Measurements from ENCODE around the gene ATP5F1B. TPM values are rescaled to one million over a fixed set of nuclear protein-coding genes. Genes with fewer than 3 reads are reported as not detected.

Gene ATP5F1B
- total and polyA plus RNA-seq, 2 of the 13 experiments (the other 11 are each of a cell fraction or from before 2014, with no cell fraction given), result 1,051 to 1,180 TPM

GRCh38 chr12:56630180-56630632 lies 15.6 kb downstream of the ATP5F1B start, which contains the start of gene BAZ2A (continued):
- TF ChIP-seq IRF9 (CRISPR knock-in tag; IDR thresholded peaks at IDR 0.05; ENCODE audit: borderline replicate concordance) (peak; percentile 89; the same call in 1 of the 2 replicates), CSRNP1 (CRISPR knock-in tag; IDR thresholded peaks at IDR 0.05) (no peak), TEF (CRISPR knock-in tag; IDR thresholded peaks at IDR 0.05) (no peak), ZBTB37 (CRISPR knock-in tag; IDR thresholded peaks at IDR 0.05) (no peak), CREM (IDR thresholded peaks at IDR 0.05) (peak; percentile 23; the same call in 1 of the 2 replicates), CREM (CRISPR knock-in tag; IDR thresholded peaks at IDR 0.05) (no peak), ATF4 (CRISPR knock-in tag; IDR thresholded peaks at IDR 0.05) (no peak), ZNF747 (CRISPR knock-in tag; IDR thresholded peaks at IDR 0.05; ENCODE audit: borderline replicate concordance) (no peak; the same call in 1 of the 2 replicates), ZNF510 (CRISPR knock-in tag; IDR thresholded peaks at IDR 0.05; ENCODE audit: low read depth) (no peak), REL (CRISPR knock-in tag; conservative IDR thresholded peaks at IDR 0.05) (no peak), HDAC6 (IDR thresholded peaks at IDR 0.05; ENCODE audit: low read depth, low read length) (no peak), DMTF1 (CRISPR knock-in tag; IDR thresholded peaks at IDR 0.05) (no peak), CBX2 (IDR thresholded peaks at IDR 0.05; ENCODE audit: low read depth, low read length) (no peak), CBX2 (CRISPR knock-in tag; IDR thresholded peaks at IDR 0.05; ENCODE audit: low read depth) (no peak), ZSCAN25 (CRISPR knock-in tag; IDR thresholded peaks at IDR 0.05) (no peak; the same call in 1 of the 2 replicates), ZNF30 (CRISPR knock-in tag; IDR thresholded peaks at IDR 0.05) (no peak), DZIP1 (CRISPR knock-in tag; IDR thresholded peaks at IDR 0.05) (no peak), ZNF143 (CRISPR knock-in tag; IDR thresholded peaks at IDR 0.05) (no peak), ZNF136 (CRISPR knock-in tag; IDR thresholded peaks at IDR 0.05; ENCODE audit: low read depth) (no peak; the same call in 1 of the 2 replicates)

All from HepG2 (cell line).